ENCODE results near the gene APOBEC3A. TPM values are rescaled to one million over a fixed set of nuclear protein-coding genes. Genes with fewer than 3 reads are reported as not detected.

Gene APOBEC3A
- total and polyA plus RNA-seq, 2 of the 13 experiments (the other 11 are each of a cell fraction or from before 2014, with no cell fraction given) = not detected

DNA sequence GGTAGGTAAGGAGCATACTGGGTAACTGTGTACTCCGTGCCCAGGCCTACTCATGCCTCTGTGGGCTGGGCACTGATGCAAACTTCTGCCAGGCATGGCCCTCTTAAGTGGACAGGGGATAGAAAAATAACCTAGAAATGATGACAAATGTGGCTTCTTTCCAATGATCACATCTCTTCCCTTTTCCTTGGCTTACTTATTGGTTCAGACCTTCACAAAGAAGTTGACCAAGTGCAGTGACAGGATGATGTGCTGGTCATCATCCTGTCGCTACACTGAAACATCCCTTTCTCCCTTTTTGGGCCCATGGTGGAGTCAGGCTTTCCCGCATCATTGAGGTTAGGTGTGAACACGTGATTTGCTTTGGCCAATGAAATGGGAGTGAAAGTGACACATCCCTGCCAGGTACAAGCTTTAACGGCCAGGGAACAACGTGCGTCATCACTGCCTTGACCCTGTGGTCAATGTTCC, 31.8 kb upstream of the APOBEC3A start:
- no peak overlapping the region for H3K4me3 ChIP-seq (replicated peaks in 1 of 3; ENCODE audit: insufficient read depth in 1 of 3, low read depth in 2 of 3, low read length in 3 of 3)
- DNase-seq (ENCODE audit: low spot score) (no peak), FAIRE-seq (no peak), ATAC-seq (no peak)
- in situ Hi-C loops (cut with HindIII; ENCODE audit: extremely low pct_ligation_motif_present, low pct_unique_long_range_greater_than_20kb) (no loop called here), intact Hi-C loops (cut with micrococcal nuclease; ENCODE audit: unreplicated experiment) (loop anchor here (2.0 kb wide), 1 partner anchor 55 kb away; no protein-coding TSS in a partner anchor)
- H3K79me2 ChIP-seq (ENCODE audit: insufficient read depth, low read length) = no peaks in the 10 kb centered on the region
- H3K4me1 ChIP-seq (ENCODE audit: insufficient read depth, low read length) = peaks cover 60% of the 10 kb centered on the region
- TF ChIP-seq, protein P1, sequence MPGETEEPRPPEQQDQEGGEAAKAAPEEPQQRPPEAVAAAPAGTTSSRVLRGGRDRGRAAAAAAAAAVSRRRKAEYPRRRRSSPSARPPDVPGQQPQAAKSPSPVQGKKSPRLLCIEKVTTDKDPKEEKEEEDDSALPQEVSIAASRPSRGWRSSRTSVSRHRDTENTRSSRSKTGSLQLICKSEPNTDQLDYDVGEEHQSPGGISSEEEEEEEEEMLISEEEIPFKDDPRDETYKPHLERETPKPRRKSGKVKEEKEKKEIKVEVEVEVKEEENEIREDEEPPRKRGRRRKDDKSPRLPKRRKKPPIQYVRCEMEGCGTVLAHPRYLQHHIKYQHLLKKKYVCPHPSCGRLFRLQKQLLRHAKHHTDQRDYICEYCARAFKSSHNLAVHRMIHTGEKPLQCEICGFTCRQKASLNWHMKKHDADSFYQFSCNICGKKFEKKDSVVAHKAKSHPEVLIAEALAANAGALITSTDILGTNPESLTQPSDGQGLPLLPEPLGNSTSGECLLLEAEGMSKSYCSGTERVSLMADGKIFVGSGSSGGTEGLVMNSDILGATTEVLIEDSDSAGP (CRISPR knock-in tag; IDR thresholded peaks at IDR 0.05; ENCODE audit: borderline replicate concordance) = no peak
- TF ChIP-seq, protein P2, sequence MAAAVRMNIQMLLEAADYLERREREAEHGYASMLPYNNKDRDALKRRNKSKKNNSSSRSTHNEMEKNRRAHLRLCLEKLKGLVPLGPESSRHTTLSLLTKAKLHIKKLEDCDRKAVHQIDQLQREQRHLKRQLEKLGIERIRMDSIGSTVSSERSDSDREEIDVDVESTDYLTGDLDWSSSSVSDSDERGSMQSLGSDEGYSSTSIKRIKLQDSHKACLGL (CRISPR knock-in tag; IDR thresholded peaks at IDR 0.05) = no peak
- TF ChIP-seq SP2 (CRISPR knock-in tag; IDR thresholded peaks at IDR 0.05) = no peak
- TF ChIP-seq ZNF446 (CRISPR knock-in tag; IDR thresholded peaks at IDR 0.05) = no peak
- no peak for TF ChIP-seq NR2C2 (CRISPR knock-in tag; IDR thresholded peaks at IDR 0.05; ENCODE audit: borderline replicate concordance)
- TF ChIP-seq, protein P3, sequence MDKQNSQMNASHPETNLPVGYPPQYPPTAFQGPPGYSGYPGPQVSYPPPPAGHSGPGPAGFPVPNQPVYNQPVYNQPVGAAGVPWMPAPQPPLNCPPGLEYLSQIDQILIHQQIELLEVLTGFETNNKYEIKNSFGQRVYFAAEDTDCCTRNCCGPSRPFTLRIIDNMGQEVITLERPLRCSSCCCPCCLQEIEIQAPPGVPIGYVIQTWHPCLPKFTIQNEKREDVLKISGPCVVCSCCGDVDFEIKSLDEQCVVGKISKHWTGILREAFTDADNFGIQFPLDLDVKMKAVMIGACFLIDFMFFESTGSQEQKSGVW (CRISPR knock-in tag; IDR thresholded peaks at IDR 0.05; ENCODE audit: borderline replicate concordance) = no peak
- no peak for TF ChIP-seq NFKBIZ (CRISPR knock-in tag; IDR thresholded peaks at IDR 0.05)
- no peak for TF ChIP-seq TBP (CRISPR knock-in tag; IDR thresholded peaks at IDR 0.05)
- TF ChIP-seq HDAC1 (CRISPR knock-in tag; IDR thresholded peaks at IDR 0.05) = no peak
- TF ChIP-seq MZF1 (CRISPR knock-in tag; IDR thresholded peaks at IDR 0.05; ENCODE audit: borderline replicate concordance) = no peak
- TF ChIP-seq, protein P4, sequence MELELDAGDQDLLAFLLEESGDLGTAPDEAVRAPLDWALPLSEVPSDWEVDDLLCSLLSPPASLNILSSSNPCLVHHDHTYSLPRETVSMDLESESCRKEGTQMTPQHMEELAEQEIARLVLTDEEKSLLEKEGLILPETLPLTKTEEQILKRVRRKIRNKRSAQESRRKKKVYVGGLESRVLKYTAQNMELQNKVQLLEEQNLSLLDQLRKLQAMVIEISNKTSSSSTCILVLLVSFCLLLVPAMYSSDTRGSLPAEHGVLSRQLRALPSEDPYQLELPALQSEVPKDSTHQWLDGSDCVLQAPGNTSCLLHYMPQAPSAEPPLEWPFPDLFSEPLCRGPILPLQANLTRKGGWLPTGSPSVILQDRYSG (CRISPR knock-in tag; IDR thresholded peaks at IDR 0.05) = no peak
- no peak for TF ChIP-seq KLF15 (CRISPR knock-in tag; IDR thresholded peaks at IDR 0.05; ENCODE audit: borderline replicate concordance)
- no peak for TF ChIP-seq SIN3B (IDR thresholded peaks at IDR 0.05; ENCODE audit: low read length)
- TF ChIP-seq HDAC2 (CRISPR knock-in tag; IDR thresholded peaks at IDR 0.05) = no peak
- no peak for TF ChIP-seq ZNF558 (CRISPR knock-in tag; IDR thresholded peaks at IDR 0.05; ENCODE audit: borderline replicate concordance)
- TF ChIP-seq, protein P5, sequence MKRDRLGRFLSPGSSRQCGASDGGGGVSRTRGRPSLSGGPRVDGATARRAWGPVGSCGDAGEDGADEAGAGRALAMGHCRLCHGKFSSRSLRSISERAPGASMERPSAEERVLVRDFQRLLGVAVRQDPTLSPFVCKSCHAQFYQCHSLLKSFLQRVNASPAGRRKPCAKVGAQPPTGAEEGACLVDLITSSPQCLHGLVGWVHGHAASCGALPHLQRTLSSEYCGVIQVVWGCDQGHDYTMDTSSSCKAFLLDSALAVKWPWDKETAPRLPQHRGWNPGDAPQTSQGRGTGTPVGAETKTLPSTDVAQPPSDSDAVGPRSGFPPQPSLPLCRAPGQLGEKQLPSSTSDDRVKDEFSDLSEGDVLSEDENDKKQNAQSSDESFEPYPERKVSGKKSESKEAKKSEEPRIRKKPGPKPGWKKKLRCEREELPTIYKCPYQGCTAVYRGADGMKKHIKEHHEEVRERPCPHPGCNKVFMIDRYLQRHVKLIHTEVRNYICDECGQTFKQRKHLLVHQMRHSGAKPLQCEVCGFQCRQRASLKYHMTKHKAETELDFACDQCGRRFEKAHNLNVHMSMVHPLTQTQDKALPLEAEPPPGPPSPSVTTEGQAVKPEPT (CRISPR knock-in tag; IDR thresholded peaks at IDR 0.05; ENCODE audit: low read depth) = no peak
- no peak for TF ChIP-seq ZNF773 (CRISPR knock-in tag; IDR thresholded peaks at IDR 0.05; ENCODE audit: borderline replicate concordance)
- no peak for TF ChIP-seq NAIF1 (CRISPR knock-in tag; IDR thresholded peaks at IDR 0.05; ENCODE audit: borderline replicate concordance)
- no peaks in the 10 kb centered on the region for H3K27me3 ChIP-seq (ENCODE audit: control insufficient read depth in 1 of 2, insufficient read depth in 2 of 2, low read length in 2 of 2)
- H3K9ac ChIP-seq (ENCODE audit: insufficient read depth, low read depth, low read length) = no peak overlapping the region
- H3K27ac ChIP-seq (ENCODE audit: extremely low read length, insufficient read depth, low read length) = no peak overlapping the region
- no peak overlapping the region for H3K4me2 ChIP-seq (ENCODE audit: low read depth, low read length)
- H2AFZ ChIP-seq (ENCODE audit: low read length) = no peak overlapping the region
- WGBS (ENCODE audit: low lambda C conversion rate) = 88% methylated on average over 4 of the region's 7 CpGs
- H3K9me3 ChIP-seq (ENCODE audit: low read length) = no peaks in the 10 kb centered on the region
- POLR2A ChIA-PET = no interaction called here
- CTCF ChIA-PET (ENCODE audit: low intra/inter-chr PET ratio, low total read pairs) = no interaction called here
- BruUV-seq (replicated peaks) = no TSS peak
- H4K20me1 ChIP-seq (ENCODE audit: insufficient read depth, low read length) = no peaks in the 10 kb centered on the region
- no peaks in the 10 kb centered on the region for H3K36me3 ChIP-seq (replicated peaks in 1 of 2; ENCODE audit: control insufficient read depth in 1 of 2, insufficient read depth in 2 of 2, low read length in 2 of 2)
